Caco-2 (cell line): Measurements from ENCODE around the gene TGOLN2. TPM values are rescaled to one million over a fixed set of nuclear protein-coding genes. Genes with fewer than 3 reads are reported as not detected.

Source experiments
- BruUV-seq: library from RNA; stranded (reverse); fragments of 400-500 nt; replicated peaks from 2 replicates; lab custom pipeline; 2021; lab: Mats Ljungman, UMichigan
- CTCF ChIA-PET: fragments of 300-600 bp; sonication (Branson Sonifier 250); formaldehyde crosslinking; loops from one replicate; lab custom pipeline; 2022; ENCODE audit warnings: antibody characterized with exemption; lab: Charles Lee
- POLR2A ChIA-PET: fragments of 300-600 bp; sonication (Branson Sonifier 250); formaldehyde crosslinking; loops from one replicate; lab custom pipeline; 2022; ENCODE audit warnings: antibody characterized with exemption; lab: Charles Lee
- DNase-seq, 2 experiments: peaks; one replicate each; pipeline versions ENCODE4 v3.0.0 to v3.0.0-alpha.2; 2020 to 2022
- H3K27me3 ChIP-seq: replicated peaks from 2 replicates; pipeline ENCODE4 v1.6.0; 2011; ENCODE audit warnings: low read length; ENCODE audit not compliant: control insufficient read depth, insufficient read depth
- H3K36me3 ChIP-seq: 2 replicates; pipeline ENCODE4 v1.5.1; 2011; ENCODE audit warnings: low read length; ENCODE audit not compliant: control insufficient read depth, insufficient read depth
- H3K4me1 ChIP-seq: fragments of 250-450 bp; sonication (Bioruptor Pico); 2 replicates; pipeline ENCODE4 v1.5.1; 2020; ENCODE audit warnings: mild to moderate bottlenecking
- H3K4me3 ChIP-seq: 2 replicates; pipeline ENCODE4 v1.5.1; 2011; ENCODE audit warnings: low read depth, mild to moderate bottlenecking, control low read depth, low read length
- H3K9me3 ChIP-seq: fragments of 250-450 bp; sonication (Bioruptor Pico); 2 replicates; pipeline ENCODE4 v1.5.1; 2020; ENCODE audit warnings: mild to moderate bottlenecking, moderate library complexity
- H3K27ac Mint-ChIP-seq: one replicate; pipeline ENCODE4 v1.8.0; 2022; ENCODE audit warnings: mixed read lengths; ENCODE audit not compliant: unreplicated experiment
- H3K27me3 Mint-ChIP-seq: one replicate; pipeline ENCODE4 v1.8.0; 2022; ENCODE audit warnings: mixed read lengths; ENCODE audit not compliant: insufficient read depth, unreplicated experiment
- H3K36me3 Mint-ChIP-seq: one replicate; pipeline ENCODE4 v1.8.0; 2022; ENCODE audit warnings: mild to moderate bottlenecking, mixed read lengths; ENCODE audit not compliant: insufficient read depth, unreplicated experiment
- H3K4me1 Mint-ChIP-seq: one replicate; pipeline ENCODE4 v1.8.0; 2022; ENCODE audit warnings: low read depth, mixed read lengths; ENCODE audit not compliant: unreplicated experiment
- H3K4me3 Mint-ChIP-seq: one replicate; pipeline ENCODE4 v1.8.0; 2022; ENCODE audit warnings: mild to moderate bottlenecking, moderate library complexity, mixed read lengths; ENCODE audit not compliant: unreplicated experiment
- H3K9me3 Mint-ChIP-seq: one replicate; pipeline ENCODE4 v1.8.0; 2022; ENCODE audit warnings: mixed read lengths; ENCODE audit not compliant: unreplicated experiment
- intact Hi-C: fragments of 100-400 bp; cut with micrococcal nuclease; formaldehyde crosslinking; loops from one replicate; pipeline ENCODE4 v1.10.0; 2022; ENCODE audit not compliant: unreplicated experiment
- total RNA-seq: library from RNA; stranded (reverse); gene quantifications from 2 replicates; pipeline ENCODE4 v1.2.3, GENCODE V29; 2022
- TF ChIP-seq, protein P1 (sequence below), 2 experiments: fragments of 200-600 bp in 1 of 2; IDR thresholded peaks; 1 replicate in 1 of 2; 2 replicates in 1 of 2; pipeline versions ENCODE4 v1.5.1 to v1.8.0; 2011 to 2022; ENCODE audit warnings: antibody characterized with exemption in 1 of 2, control low read depth in 1 of 2, inconsistent platforms in 1 of 2, low read depth in 1 of 2, low read length in 1 of 2, mild to moderate bottlenecking in 1 of 2, moderate library complexity in 1 of 2; ENCODE audit not compliant: insufficient read depth in 1 of 2, severe bottlenecking in 1 of 2, unreplicated experiment in 1 of 2

The TGOLN2 gene
- total RNA-seq, 1 experiment from 2014 or later, result 119 TPM

DNA sequence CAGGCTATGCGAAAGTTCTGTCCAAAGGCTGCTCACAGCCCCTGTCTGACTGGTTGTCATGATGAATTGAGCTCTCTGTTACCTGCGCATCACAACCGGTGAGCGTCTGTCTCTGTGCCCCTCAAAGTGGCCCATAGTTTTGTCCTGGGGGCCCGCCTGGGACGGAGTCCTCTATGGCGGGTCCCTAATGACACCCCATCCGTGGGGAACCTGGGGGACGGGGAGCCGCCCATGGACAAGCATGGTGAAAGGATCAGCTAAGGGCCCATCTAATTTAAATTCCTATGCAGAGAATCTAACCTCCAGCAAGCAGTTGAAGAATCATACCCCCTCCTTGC, 27.3 kb upstream of the TGOLN2 start:
- no peaks in the 10 kb centered on the region for H3K27me3 ChIP-seq
- no peaks in the 10 kb centered on the region for H3K4me1 Mint-ChIP-seq
- no peaks in the 10 kb centered on the region for H3K9me3 ChIP-seq
- H3K27me3 Mint-ChIP-seq, result no peaks in the 10 kb centered on the region
- peak overlapping the region; percentile 49 for H3K4me3 ChIP-seq
- H3K4me3 Mint-ChIP-seq, result peak overlapping the region; percentile 99
- intact Hi-C loops, result loop anchor here (2.0 kb wide), 1 partner anchor 66 kb away; no protein-coding TSS in a partner anchor
- no peaks in the 10 kb centered on the region for H3K4me1 ChIP-seq
- H3K36me3 ChIP-seq, result peaks cover 2% of the 10 kb centered on the region; the same call in 1 of the 2 replicates
- TF ChIP-seq, protein P1, sequence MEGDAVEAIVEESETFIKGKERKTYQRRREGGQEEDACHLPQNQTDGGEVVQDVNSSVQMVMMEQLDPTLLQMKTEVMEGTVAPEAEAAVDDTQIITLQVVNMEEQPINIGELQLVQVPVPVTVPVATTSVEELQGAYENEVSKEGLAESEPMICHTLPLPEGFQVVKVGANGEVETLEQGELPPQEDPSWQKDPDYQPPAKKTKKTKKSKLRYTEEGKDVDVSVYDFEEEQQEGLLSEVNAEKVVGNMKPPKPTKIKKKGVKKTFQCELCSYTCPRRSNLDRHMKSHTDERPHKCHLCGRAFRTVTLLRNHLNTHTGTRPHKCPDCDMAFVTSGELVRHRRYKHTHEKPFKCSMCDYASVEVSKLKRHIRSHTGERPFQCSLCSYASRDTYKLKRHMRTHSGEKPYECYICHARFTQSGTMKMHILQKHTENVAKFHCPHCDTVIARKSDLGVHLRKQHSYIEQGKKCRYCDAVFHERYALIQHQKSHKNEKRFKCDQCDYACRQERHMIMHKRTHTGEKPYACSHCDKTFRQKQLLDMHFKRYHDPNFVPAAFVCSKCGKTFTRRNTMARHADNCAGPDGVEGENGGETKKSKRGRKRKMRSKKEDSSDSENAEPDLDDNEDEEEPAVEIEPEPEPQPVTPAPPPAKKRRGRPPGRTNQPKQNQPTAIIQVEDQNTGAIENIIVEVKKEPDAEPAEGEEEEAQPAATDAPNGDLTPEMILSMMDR (IDR thresholded peaks at IDR 0.05; ENCODE audit: insufficient read depth in 1 of 2, low read depth in 1 of 2, low read length in 1 of 2, severe bottlenecking in 1 of 2, unreplicated experiment in 1 of 2), result no peak
- CTCF ChIA-PET, result interaction anchor here (0.7 to 1.1 kb wide), 2 partner anchors 27 to 66 kb away, joined by 3 to 4 read pairs; partner anchors contain the start of gene TGOLN2
- peaks cover 35% of the 10 kb centered on the region for H3K36me3 Mint-ChIP-seq
- H3K9me3 Mint-ChIP-seq, result no peaks in the 10 kb centered on the region
- POLR2A ChIA-PET, result interaction anchor here (1.1 to 1.9 kb wide), 4 partner anchors 9 to 184 kb away, joined by 4 to 18 read pairs (median 8); partner anchors contain the start of genes MAT2A, SH2D6 and TGOLN2
- BruUV-seq, result TSS peak; percentile 45
- peak overlapping the region; percentile 96 for H3K27ac Mint-ChIP-seq
- no peak for DNase-seq

DNA sequence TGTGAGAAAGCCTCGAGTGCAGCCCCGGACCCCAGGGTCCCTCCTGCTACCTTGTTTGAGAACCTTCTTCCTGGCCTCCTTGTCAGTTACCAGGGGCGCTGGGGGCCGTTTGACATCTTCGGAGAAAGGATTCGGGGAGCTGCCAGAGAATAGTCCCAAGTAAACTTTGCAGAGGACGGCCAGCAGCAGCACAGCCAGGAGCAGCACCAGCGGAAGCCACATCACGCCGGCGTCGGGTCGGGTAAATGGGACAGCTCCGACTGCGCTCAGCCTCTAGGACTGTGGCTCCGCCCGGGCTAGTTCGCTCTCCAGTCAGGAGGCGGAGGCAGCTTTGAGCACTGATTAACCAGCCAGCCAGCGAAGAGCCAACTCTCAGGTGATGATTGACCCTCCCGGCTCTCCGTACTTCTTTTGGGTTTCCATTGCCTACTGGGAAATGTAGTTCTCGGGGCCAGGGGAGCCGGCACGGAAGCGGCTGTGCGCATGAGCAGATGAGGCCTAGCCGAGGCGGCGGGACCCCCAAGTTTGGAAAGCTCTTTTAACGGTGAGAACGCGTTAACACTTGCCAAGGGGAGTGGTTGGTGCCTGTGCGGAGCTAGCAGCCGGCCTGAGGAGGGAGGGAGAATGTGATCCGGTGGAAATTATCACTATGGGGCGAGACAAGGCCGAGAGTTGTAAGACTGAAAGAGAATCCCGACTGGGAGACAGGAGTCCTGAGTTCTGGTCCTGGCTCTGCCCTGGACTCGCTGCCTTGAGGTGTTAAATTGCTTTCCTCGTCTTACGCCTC, 26.7 kb upstream of the TGOLN2 start, which contains the start of the genes ELMOD3 and RETSAT:
Gene ELMOD3, plus strand, starts transcription at position 484 of the 787 bp plus-strand sequence. CDS start 2,430 bp downstream, outside the sequence.
Gene RETSAT, minus strand, starts transcription at position 243 of the 787 bp plus-strand sequence. Its CDS starts 21 bp downstream, at position 222.
- H3K36me3 ChIP-seq, result peaks cover 3% of the 10 kb centered on the region; the same call in 1 of the 2 replicates
- DNase-seq, result peak; percentile 99 to 100
- no peaks in the 10 kb centered on the region for H3K4me1 ChIP-seq
- no peaks in the 10 kb centered on the region for H3K9me3 ChIP-seq
- peak within 1 kb of the TSS; percentile 99 for H3K4me3 Mint-ChIP-seq
- TF ChIP-seq, protein P1 (IDR thresholded peaks at IDR 0.05; ENCODE audit: insufficient read depth in 1 of 2, low read depth in 1 of 2, low read length in 1 of 2, severe bottlenecking in 1 of 2, unreplicated experiment in 1 of 2), result no peak
- H3K27ac Mint-ChIP-seq, result peak within 1 kb of the TSS; percentile 96
- no peaks in the 10 kb centered on the region for H3K27me3 Mint-ChIP-seq
- intact Hi-C loops, result loop anchor here (1.0 to 2.0 kb wide), 4 partner anchors 29 to 198 kb away; partner anchors contain the start of gene MAT2A
- no peaks in the 10 kb centered on the region for H3K4me1 Mint-ChIP-seq
- H3K4me3 ChIP-seq, result peak within 1 kb of the TSS; percentile 49
- no TSS peak for BruUV-seq
- CTCF ChIA-PET, result interaction anchor here (0.7 to 1.1 kb wide), 2 partner anchors 26 to 67 kb away, joined by 3 to 4 read pairs; partner anchors contain the start of gene TGOLN2
- POLR2A ChIA-PET, result interaction anchor here (0.7 to 1.9 kb wide), 5 partner anchors 10 to 206 kb away, joined by 3 to 18 read pairs (median 4); partner anchors contain the start of genes GGCX, MAT2A, SH2D6 and TGOLN2
- H3K36me3 Mint-ChIP-seq, result peaks cover 36% of the 10 kb centered on the region
- no peaks in the 10 kb centered on the region for H3K27me3 ChIP-seq
- H3K9me3 Mint-ChIP-seq, result no peaks in the 10 kb centered on the region

DNA sequence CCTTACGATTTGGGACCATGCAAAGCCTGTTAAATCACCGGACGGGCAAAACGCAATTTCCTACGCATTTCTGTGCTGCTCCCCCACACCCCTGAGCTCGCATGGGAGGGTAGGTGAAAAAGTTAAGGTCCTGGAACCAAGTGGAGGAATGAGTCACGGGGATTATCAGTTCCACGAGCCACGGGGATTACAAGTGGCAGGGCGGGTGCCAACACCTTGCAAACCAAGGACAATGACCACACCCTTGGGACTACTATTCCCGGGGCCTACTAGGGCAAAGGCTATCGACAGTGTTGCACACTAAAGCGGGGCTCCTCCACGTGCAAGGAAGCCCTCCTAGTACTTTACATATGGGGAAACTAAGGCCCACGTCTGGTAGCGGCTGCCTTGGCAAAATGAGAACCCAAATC, 26.1 kb upstream of the TGOLN2 start:
- TF ChIP-seq, protein P1 (IDR thresholded peaks at IDR 0.05; ENCODE audit: insufficient read depth in 1 of 2, low read depth in 1 of 2, low read length in 1 of 2, severe bottlenecking in 1 of 2, unreplicated experiment in 1 of 2), result no peak
- ChIA-PET CTCF (no interaction called here), POLR2A (interaction anchor here (0.7 to 1.9 kb wide), 5 partner anchors 11 to 207 kb away, joined by 3 to 18 read pairs (median 4); partner anchors contain the start of genes GGCX, MAT2A, SH2D6 and TGOLN2)
- peaks cover 39% of the 10 kb centered on the region for H3K36me3 Mint-ChIP-seq
- H3K4me3 Mint-ChIP-seq, result peak overlapping the region; percentile 99
- no peaks in the 10 kb centered on the region for H3K27me3 Mint-ChIP-seq
- Histone ChIP-seq H3K4me3 (peak overlapping the region; percentile 49), H3K27me3 (no peaks in the 10 kb centered on the region), H3K9me3 (no peaks in the 10 kb centered on the region), H3K36me3 (peaks cover 3% of the 10 kb centered on the region; the same call in 1 of the 2 replicates), H3K4me1 (no peaks in the 10 kb centered on the region)
- no peaks in the 10 kb centered on the region for H3K9me3 Mint-ChIP-seq
- intact Hi-C loops, result loop anchor here (1.0 to 2.0 kb wide), 4 partner anchors 29 to 198 kb away; partner anchors contain the start of gene MAT2A
- DNase-seq, result peak in 1 of 2 experiments; percentile 36
- TSS peak; percentile 78 for BruUV-seq
- H3K27ac Mint-ChIP-seq, result peak overlapping the region; percentile 96
- peaks cover 4% of the 10 kb centered on the region for H3K4me1 Mint-ChIP-seq
